Measurements from ENCODE around the gene ABO.
A peak's percentile ranks its signal among the peaks of the same experiment; 100 is the strongest.
"Not testable (repeated sequence)": the region's sequence is repeated elsewhere in the genome, so short reads cannot be mapped to it uniquely, and the experiment has no call there.

The ABO gene

GRCh38 chr9:133246562-133246961 lies 28.4 kb downstream of the ABO start:
- Histone ChIP-seq H3K9me3 (ENCODE audit: control insufficient read depth in 1 of 2, low read length in 2 of 2) (no peaks in the 10 kb centered on the region), H3K27ac (ENCODE audit: low read depth, low read length) (no peak overlapping the region), H3K9ac (ENCODE audit: low read depth in 1 of 2, low read length in 2 of 2) (no peak overlapping the region), H3K4me3 (ENCODE audit: low read depth in 1 of 2, low read length in 2 of 2) (no peak overlapping the region), H3K27me3 (ENCODE audit: control insufficient read depth in 1 of 2, insufficient read depth in 2 of 2, low read length in 2 of 2) (no peaks in the 10 kb centered on the region), H3K36me3 (ENCODE audit: control insufficient read depth in 1 of 2, insufficient read depth in 2 of 2, low read length in 2 of 2) (no peaks in the 10 kb centered on the region), H3K4me1 (ENCODE audit: control insufficient read depth in 1 of 2, insufficient read depth in 2 of 2, low read length in 2 of 2) (peaks cover 12 to 17% of the 10 kb centered on the region in 2 donors)

GRCh38 chr9:133242991-133243390 lies 32.0 kb downstream of the ABO start:
- Histone ChIP-seq H3K4me1 (ENCODE audit: control insufficient read depth in 1 of 2, insufficient read depth in 2 of 2, low read length in 2 of 2) (peaks cover 6 to 19% of the 10 kb centered on the region in 2 donors), H3K27me3 (ENCODE audit: control insufficient read depth in 1 of 2, insufficient read depth in 2 of 2, low read length in 2 of 2) (no peaks in the 10 kb centered on the region), H3K9ac (ENCODE audit: low read depth in 1 of 2, low read length in 2 of 2) (no peak overlapping the region), H3K36me3 (ENCODE audit: control insufficient read depth in 1 of 2, insufficient read depth in 2 of 2, low read length in 2 of 2) (no peaks in the 10 kb centered on the region), H3K4me3 (ENCODE audit: low read depth in 1 of 2, low read length in 2 of 2) (no peak overlapping the region), H3K27ac (ENCODE audit: low read depth, low read length) (no peak overlapping the region), H3K9me3 (ENCODE audit: control insufficient read depth in 1 of 2, low read length in 2 of 2) (no peaks in the 10 kb centered on the region)

- Histone ChIP-seq H3K36me3 (ENCODE audit: control insufficient read depth in 1 of 2, insufficient read depth in 2 of 2, low read length in 2 of 2) (no peaks in the 10 kb centered on the region), H3K27ac (ENCODE audit: low read depth, low read length) (no peak overlapping the region), H3K9ac (ENCODE audit: low read depth in 1 of 2, low read length in 2 of 2) (no peak overlapping the region), H3K4me3 (ENCODE audit: low read depth in 1 of 2, low read length in 2 of 2) (no peak overlapping the region), H3K27me3 (ENCODE audit: control insufficient read depth in 1 of 2, insufficient read depth in 2 of 2, low read length in 2 of 2) (no peaks in the 10 kb centered on the region), H3K4me1 (ENCODE audit: control insufficient read depth in 1 of 2, insufficient read depth in 2 of 2, low read length in 2 of 2) (peaks cover 6 to 25% of the 10 kb centered on the region in 2 donors), H3K9me3 (ENCODE audit: control insufficient read depth in 1 of 2, low read length in 2 of 2) (no peaks in the 10 kb centered on the region)
These were observed 32.8 kb downstream of the ABO start for GRCh38 chr9:133242241-133242640.

GRCh38 chr9:133239533-133240090 lies 35.4 kb downstream of the ABO start:
- H3K27ac ChIP-seq (ENCODE audit: low read depth, low read length) = no peak overlapping the region
- H3K27me3 ChIP-seq (ENCODE audit: control insufficient read depth in 1 of 2, insufficient read depth in 2 of 2, low read length in 2 of 2) = no peaks in the 10 kb centered on the region
- peaks cover 6 to 25% of the 10 kb centered on the region in 2 donors for H3K4me1 ChIP-seq (ENCODE audit: control insufficient read depth in 1 of 2, insufficient read depth in 2 of 2, low read length in 2 of 2)
- no peaks in the 10 kb centered on the region for H3K36me3 ChIP-seq (ENCODE audit: control insufficient read depth in 1 of 2, insufficient read depth in 2 of 2, low read length in 2 of 2)
- no peaks in the 10 kb centered on the region for H3K9me3 ChIP-seq (ENCODE audit: control insufficient read depth in 1 of 2, low read length in 2 of 2)
- H3K9ac ChIP-seq (ENCODE audit: low read depth in 1 of 2, low read length in 2 of 2) = peak overlapping the region in 1 of 2 donors; percentile 81
- H3K4me3 ChIP-seq (ENCODE audit: low read depth in 1 of 2, low read length in 2 of 2) = peak overlapping the region in 1 of 2 donors; percentile 68

- no peaks in the 10 kb centered on the region for H3K36me3 ChIP-seq (ENCODE audit: control insufficient read depth in 1 of 2, insufficient read depth in 2 of 2, low read length in 2 of 2)
- H3K9me3 ChIP-seq (ENCODE audit: control insufficient read depth in 1 of 2, low read length in 2 of 2) = no peaks in the 10 kb centered on the region
- H3K4me3 ChIP-seq (ENCODE audit: low read depth in 1 of 2, low read length in 2 of 2) = peak overlapping the region; percentile 68 to 74
- no peaks in the 10 kb centered on the region for H3K27me3 ChIP-seq (ENCODE audit: control insufficient read depth in 1 of 2, insufficient read depth in 2 of 2, low read length in 2 of 2)
- H3K4me1 ChIP-seq (ENCODE audit: control insufficient read depth in 1 of 2, insufficient read depth in 2 of 2, low read length in 2 of 2) = peaks cover 6 to 25% of the 10 kb centered on the region in 2 donors
- H3K27ac ChIP-seq (ENCODE audit: low read depth, low read length) = peak overlapping the region; percentile 53
- H3K9ac ChIP-seq (ENCODE audit: low read depth in 1 of 2, low read length in 2 of 2) = peak overlapping the region; percentile 48 to 81
These were observed 36.0 kb downstream of the ABO start for GRCh38 chr9:133238851-133239532.

- Histone ChIP-seq H3K4me1 (ENCODE audit: control insufficient read depth in 1 of 2, insufficient read depth in 2 of 2, low read length in 2 of 2) (peaks cover 6 to 25% of the 10 kb centered on the region in 2 donors), H3K27ac (ENCODE audit: low read depth, low read length) (peak overlapping the region; percentile 53), H3K9ac (ENCODE audit: low read depth in 1 of 2, low read length in 2 of 2) (peak overlapping the region; percentile 48 to 81), H3K27me3 (ENCODE audit: control insufficient read depth in 1 of 2, insufficient read depth in 2 of 2, low read length in 2 of 2) (no peaks in the 10 kb centered on the region), H3K36me3 (ENCODE audit: control insufficient read depth in 1 of 2, insufficient read depth in 2 of 2, low read length in 2 of 2) (no peaks in the 10 kb centered on the region), H3K9me3 (ENCODE audit: control insufficient read depth in 1 of 2, low read length in 2 of 2) (no peaks in the 10 kb centered on the region), H3K4me3 (ENCODE audit: low read depth in 1 of 2, low read length in 2 of 2) (peak overlapping the region; percentile 68 to 74)
These were observed 36.6 kb downstream of the ABO start for GRCh38 chr9:133238272-133238850.

GRCh38 chr9:133237035-133237731 lies 37.8 kb downstream of the ABO start:
- Histone ChIP-seq H3K4me1 (ENCODE audit: control insufficient read depth in 1 of 2, insufficient read depth in 2 of 2, low read length in 2 of 2) (peaks cover 6 to 25% of the 10 kb centered on the region in 2 donors), H3K27ac (ENCODE audit: low read depth, low read length) (peak overlapping the region; percentile 55), H3K27me3 (ENCODE audit: control insufficient read depth in 1 of 2, insufficient read depth in 2 of 2, low read length in 2 of 2) (no peaks in the 10 kb centered on the region), H3K36me3 (ENCODE audit: control insufficient read depth in 1 of 2, insufficient read depth in 2 of 2, low read length in 2 of 2) (no peaks in the 10 kb centered on the region), H3K4me3 (ENCODE audit: low read depth in 1 of 2, low read length in 2 of 2) (no peak overlapping the region), H3K9ac (ENCODE audit: low read depth in 1 of 2, low read length in 2 of 2) (no peak overlapping the region), H3K9me3 (ENCODE audit: control insufficient read depth in 1 of 2, low read length in 2 of 2) (no peaks in the 10 kb centered on the region)

GRCh38 chr9:133236291-133237034 lies 38.5 kb downstream of the ABO start:
- H3K27ac ChIP-seq (ENCODE audit: low read depth, low read length) = peak overlapping the region; percentile 55
- not testable (repeated sequence) for H3K9ac ChIP-seq (ENCODE audit: low read depth in 1 of 2, low read length in 2 of 2); H3K36me3 ChIP-seq (ENCODE audit: control insufficient read depth in 1 of 2, insufficient read depth in 2 of 2, low read length in 2 of 2); H3K27me3 ChIP-seq (ENCODE audit: control insufficient read depth in 1 of 2, insufficient read depth in 2 of 2, low read length in 2 of 2); H3K4me3 ChIP-seq (ENCODE audit: low read depth in 1 of 2, low read length in 2 of 2); H3K9me3 ChIP-seq (ENCODE audit: control insufficient read depth in 1 of 2, low read length in 2 of 2)
- H3K4me1 ChIP-seq (ENCODE audit: control insufficient read depth in 1 of 2, insufficient read depth in 2 of 2, low read length in 2 of 2) = peaks cover 6 to 25% of the 10 kb centered on the region in 2 donors

GRCh38 chr9:133235549-133236222 lies 39.3 kb downstream of the ABO start:
- Histone ChIP-seq H3K9me3 (ENCODE audit: control insufficient read depth in 1 of 2, low read length in 2 of 2) (no peaks in the 10 kb centered on the region), H3K4me3 (ENCODE audit: low read depth in 1 of 2, low read length in 2 of 2) (no peak overlapping the region), H3K27me3 (ENCODE audit: control insufficient read depth in 1 of 2, insufficient read depth in 2 of 2, low read length in 2 of 2) (no peaks in the 10 kb centered on the region), H3K4me1 (ENCODE audit: control insufficient read depth in 1 of 2, insufficient read depth in 2 of 2, low read length in 2 of 2) (peaks cover 6 to 20% of the 10 kb centered on the region in 2 donors), H3K9ac (ENCODE audit: low read depth in 1 of 2, low read length in 2 of 2) (no peak overlapping the region), H3K36me3 (ENCODE audit: control insufficient read depth in 1 of 2, insufficient read depth in 2 of 2, low read length in 2 of 2) (no peaks in the 10 kb centered on the region), H3K27ac (ENCODE audit: low read depth, low read length) (no peak overlapping the region)
